Naive B cell (primary cell): ENCODE results near the gene NECTIN4. TPM values are rescaled to one million over a fixed set of nuclear protein-coding genes. Genes with fewer than 3 reads are reported as not detected.

Source experiments
- ATAC-seq, 2 donors: fragments of 150-1000 bp; cut with Tn5 transposase; 2 replicates each; pipeline ENCODE4 v1.10.0; 2021; ENCODE audit warnings: low read depth in 2 of 2, mild to moderate bottlenecking in 2 of 2, moderate library complexity in 2 of 2
- DNase-seq: peaks from one replicate; pipeline ENCODE4 v3.0.0; 2022
- H3K27ac Mint-ChIP-seq, 6 donors: one replicate each; pipeline ENCODE4 v1.8.0; 2020 to 2022; ENCODE audit warnings: mild to moderate bottlenecking in 6 of 6, mixed read lengths in 6 of 6, moderate library complexity in 5 of 6, inconsistent platforms in 2 of 6
- H3K27me3 Mint-ChIP-seq, 3 donors: one replicate each; pipeline ENCODE4 v1.8.0; 2021 to 2022; ENCODE audit warnings: mixed read lengths in 3 of 3, mild to moderate bottlenecking in 1 of 3
- H3K36me3 Mint-ChIP-seq, 2 donors: one replicate each; pipeline ENCODE4 v1.8.0; 2020 to 2022; ENCODE audit warnings: mixed read lengths in 2 of 2, inconsistent platforms in 1 of 2, mild to moderate bottlenecking in 1 of 2
- H3K4me1 Mint-ChIP-seq, 3 donors: one replicate each; pipeline ENCODE4 v1.8.0; 2020 to 2022; ENCODE audit warnings: mixed read lengths in 3 of 3, inconsistent platforms in 1 of 3, mild to moderate bottlenecking in 1 of 3, moderate library complexity in 1 of 3
- H3K4me3 Mint-ChIP-seq, 8 donors: one replicate each; pipeline ENCODE4 v1.8.0; 2020 to 2022; ENCODE audit warnings: mild to moderate bottlenecking in 8 of 8, mixed read lengths in 8 of 8, moderate library complexity in 8 of 8, inconsistent platforms in 2 of 8
- H3K9me3 Mint-ChIP-seq, 7 donors: one replicate each; pipeline ENCODE4 v1.8.0; 2020 to 2022; ENCODE audit warnings: mixed read lengths in 7 of 7, mild to moderate bottlenecking in 5 of 7, inconsistent platforms in 2 of 7, moderate library complexity in 1 of 7
- polyA plus RNA-seq, 6 donors: library from polyadenylated mRNA; unstranded; fragments of 300-500 nt; fragmentation: Illumina TruSeq; gene quantifications; one replicate each; pipeline ENCODE4 v1.2.3, GENCODE V29; 2021; ENCODE audit warnings: low read depth in 6 of 6

NECTIN4 gene
- polyA plus RNA-seq, 6 donors from 2014 or later = not detected

DNA sequence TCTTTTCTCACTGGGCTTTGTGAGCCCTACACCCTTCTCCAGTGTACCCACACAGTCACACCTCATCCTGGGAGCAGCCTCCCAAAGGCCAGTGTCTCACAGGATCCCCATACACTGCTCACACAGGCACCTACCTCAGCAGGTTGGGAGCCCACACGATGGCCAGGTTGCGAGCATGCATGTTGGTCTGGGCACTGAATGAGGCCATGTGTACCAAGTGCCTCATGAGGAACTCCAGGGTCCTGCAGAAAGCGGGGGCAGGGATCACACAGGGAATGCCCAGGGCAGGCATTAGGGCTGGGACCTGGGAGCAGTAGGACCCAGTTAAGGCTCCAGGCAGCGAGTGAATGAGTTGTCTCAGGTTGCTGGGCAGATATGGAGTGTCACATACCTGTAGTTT, 35.1 kb downstream of the NECTIN4 start:
- Mint-ChIP-seq H3K9me3 (no peaks in the 10 kb centered on the region), H3K36me3 (peaks cover 10 to 39% of the 10 kb centered on the region in 2 donors), H3K4me1 (peaks cover 27 to 32% (median 30%) of the 10 kb centered on the region in 3 donors), H3K27me3 (no peaks in the 10 kb centered on the region), H3K4me3 (no peak overlapping the region), H3K27ac (peak overlapping the region in 1 of 6 donors; percentile 79)
- DNase-seq (no peak), ATAC-seq (no peak)

DNA sequence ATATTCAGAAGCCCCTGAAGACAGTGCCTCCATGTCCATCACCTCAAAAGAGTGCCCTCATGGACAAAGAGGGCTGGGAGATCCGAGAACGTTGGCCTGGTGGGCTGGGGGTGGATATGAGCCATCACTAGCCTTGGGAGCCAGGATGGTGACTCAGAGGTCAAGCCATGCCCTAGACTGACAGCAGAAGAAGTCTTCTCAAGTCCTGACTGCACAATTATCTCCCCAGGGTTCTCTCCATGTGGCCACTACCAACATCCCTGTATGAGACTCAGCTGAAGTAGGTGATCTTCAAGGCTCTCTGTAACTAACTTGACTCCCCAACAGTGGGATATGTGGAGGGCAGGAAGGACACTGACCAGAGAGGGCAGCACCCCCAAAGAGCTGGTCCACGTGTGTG, 36.5 kb downstream of the NECTIN4 start:
- Mint-ChIP-seq H3K27me3 (no peaks in the 10 kb centered on the region), H3K27ac (peak overlapping the region in 5 of 6 donors; percentile 21 to 93 (median 72))

DNA sequence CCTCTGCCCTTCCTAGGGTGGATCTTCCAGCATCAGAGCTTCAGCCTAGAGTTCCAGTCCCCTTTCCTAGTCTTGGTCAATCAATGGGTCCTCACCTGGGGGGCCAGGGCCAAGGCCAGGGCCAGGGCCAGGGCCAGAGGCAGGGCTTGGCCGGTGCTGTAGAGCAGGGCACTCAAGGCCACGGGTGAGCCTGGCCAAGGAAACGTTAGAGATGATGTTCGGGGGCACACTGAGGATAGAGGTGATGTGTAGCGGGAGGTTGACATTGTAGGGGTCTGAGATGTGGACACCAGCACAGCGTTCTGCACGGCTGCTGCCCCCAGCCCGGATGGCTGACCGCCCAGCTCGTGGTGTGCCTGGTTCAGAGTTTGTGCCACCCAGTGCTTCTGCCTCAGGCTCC, 38.1 kb downstream of the NECTIN4 start:
- no peak for DNase-seq
- no peak for ATAC-seq
- Mint-ChIP-seq H3K36me3 (peaks cover 10 to 44% of the 10 kb centered on the region in 2 donors), H3K4me3 (peak overlapping the region in 1 of 8 donors; percentile 40), H3K4me1 (peaks cover 43 to 47% (median 44%) of the 10 kb centered on the region in 3 donors), H3K27ac (peak overlapping the region in 3 of 6 donors; percentile 53 to 87 (median 56)), H3K27me3 (no peaks in the 10 kb centered on the region), H3K9me3 (peaks cover 0 to 1% (median 0%) of the 10 kb centered on the region in 7 donors)

More for the DNA sequence above, 36.5 kb downstream of the NECTIN4 start:
- DNase-seq (no peak), ATAC-seq (no peak)
- Mint-ChIP-seq H3K9me3 (no peaks in the 10 kb centered on the region), H3K36me3 (peaks cover 10 to 52% of the 10 kb centered on the region in 2 donors), H3K4me3 (no peak overlapping the region), H3K4me1 (peaks cover 38 to 41% (median 40%) of the 10 kb centered on the region in 3 donors)

DNA sequence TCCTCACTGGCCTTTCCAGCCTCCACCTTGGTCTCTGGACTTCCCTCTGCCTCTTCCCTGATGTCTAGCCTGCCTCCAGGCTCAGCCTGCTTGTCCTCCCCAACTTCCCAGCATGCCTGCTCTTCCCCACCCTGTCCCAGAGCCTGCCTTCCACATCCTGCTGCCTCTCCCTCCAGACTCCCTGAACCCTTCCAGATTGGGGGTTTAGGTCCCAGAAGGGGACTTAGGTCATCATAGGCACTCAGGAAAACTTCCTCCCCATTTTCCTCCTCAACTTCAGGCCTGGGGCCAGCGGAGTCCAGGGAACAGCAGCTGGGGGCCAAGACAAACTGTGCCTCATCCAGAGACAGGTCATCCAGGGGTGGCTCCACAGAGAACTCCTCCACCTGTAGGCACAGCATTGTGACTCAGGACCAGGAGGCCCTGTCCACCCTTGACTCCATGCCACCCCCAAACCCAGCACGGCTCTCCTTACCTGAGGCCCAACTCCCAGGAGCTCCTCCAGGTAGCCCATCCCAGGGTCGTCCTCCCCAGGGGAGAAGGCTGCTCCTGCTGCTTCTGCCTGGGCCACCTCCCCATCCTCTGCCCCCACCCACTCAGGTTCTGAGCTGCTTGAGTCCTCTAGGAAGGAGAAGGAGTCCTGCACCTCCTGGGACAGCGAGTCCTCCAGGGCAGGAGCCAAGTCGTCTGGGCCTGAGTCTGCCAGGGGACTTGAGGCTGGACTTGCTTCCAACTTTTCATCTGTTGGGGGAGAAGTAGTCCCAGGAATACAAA, 40.2 kb downstream of the NECTIN4 start:
- H3K4me1 Mint-ChIP-seq = peaks cover 49 to 53% (median 53%) of the 10 kb centered on the region in 3 donors

DNA sequence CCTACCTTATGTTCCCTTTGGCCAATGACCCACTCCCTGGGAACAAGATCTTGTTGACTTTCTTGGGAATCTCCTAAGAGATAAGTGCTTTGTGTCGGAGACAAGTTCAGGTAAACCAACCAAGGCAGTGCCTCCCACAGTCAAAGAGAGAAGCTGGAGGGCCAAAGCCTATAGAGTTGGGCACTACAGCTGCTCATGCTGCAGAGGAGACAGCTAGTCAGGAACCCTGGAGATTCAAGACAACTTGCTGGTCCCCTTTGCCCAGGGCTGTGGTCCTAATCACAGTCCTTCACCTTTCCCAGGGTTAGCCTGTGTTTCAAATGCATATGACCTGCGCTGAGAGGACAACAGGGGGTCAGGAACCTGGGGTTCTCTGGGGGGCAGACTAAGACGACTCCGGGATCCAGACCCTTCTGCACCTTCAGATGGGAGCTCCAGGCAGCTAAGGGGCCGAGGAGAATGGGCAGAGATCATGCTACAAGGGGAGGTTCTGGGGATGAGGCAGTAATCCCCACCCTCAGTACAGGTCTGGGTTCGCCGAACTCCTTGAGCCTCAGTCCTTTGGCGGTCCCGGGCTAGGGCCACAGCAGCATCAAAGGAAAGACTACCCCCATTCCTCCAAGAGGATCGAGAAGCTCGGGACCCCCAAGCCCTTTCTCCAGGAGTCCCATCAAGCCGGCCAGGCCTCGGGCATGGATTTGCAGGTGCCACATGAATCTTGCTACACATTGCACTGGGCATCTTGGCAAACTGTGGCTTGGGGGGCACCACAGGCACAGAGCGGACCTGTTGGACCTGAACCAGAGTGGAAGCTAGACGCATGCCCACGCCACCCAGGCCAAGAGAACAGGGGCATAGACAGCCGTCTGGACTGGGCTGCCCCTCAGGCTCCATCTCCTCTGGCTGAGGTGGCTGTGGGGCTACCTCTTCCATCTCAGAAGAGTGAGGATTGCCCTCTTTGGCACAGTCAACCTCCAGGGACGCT, 41.6 kb downstream of the NECTIN4 start:
- Mint-ChIP-seq H3K27ac (peak overlapping the region; percentile 98 to 100 (median 99)), H3K9me3 (peaks cover 0 to 1% (median 0%) of the 10 kb centered on the region in 7 donors), H3K4me1 (peaks cover 50 to 56% (median 53%) of the 10 kb centered on the region in 3 donors), H3K4me3 (peak overlapping the region; percentile 16 to 100 (median 97)), H3K27me3 (no peaks in the 10 kb centered on the region), H3K36me3 (peaks cover 6 to 49% of the 10 kb centered on the region in 2 donors)
- ATAC-seq = no peak
- no peak for DNase-seq

More for the DNA sequence above, 40.2 kb downstream of the NECTIN4 start:
- H3K27ac Mint-ChIP-seq = peak overlapping the region in 5 of 6 donors; percentile 98 to 100 (median 99)
- peaks cover 10 to 55% of the 10 kb centered on the region in 2 donors for H3K36me3 Mint-ChIP-seq
- H3K9me3 Mint-ChIP-seq = peaks cover 0 to 1% (median 0%) of the 10 kb centered on the region in 7 donors
- DNase-seq (no peak), ATAC-seq (no peak)
- H3K27me3 Mint-ChIP-seq = no peaks in the 10 kb centered on the region
- H3K4me3 Mint-ChIP-seq = peak overlapping the region in 3 of 8 donors; percentile 7 to 97 (median 45)

DNA sequence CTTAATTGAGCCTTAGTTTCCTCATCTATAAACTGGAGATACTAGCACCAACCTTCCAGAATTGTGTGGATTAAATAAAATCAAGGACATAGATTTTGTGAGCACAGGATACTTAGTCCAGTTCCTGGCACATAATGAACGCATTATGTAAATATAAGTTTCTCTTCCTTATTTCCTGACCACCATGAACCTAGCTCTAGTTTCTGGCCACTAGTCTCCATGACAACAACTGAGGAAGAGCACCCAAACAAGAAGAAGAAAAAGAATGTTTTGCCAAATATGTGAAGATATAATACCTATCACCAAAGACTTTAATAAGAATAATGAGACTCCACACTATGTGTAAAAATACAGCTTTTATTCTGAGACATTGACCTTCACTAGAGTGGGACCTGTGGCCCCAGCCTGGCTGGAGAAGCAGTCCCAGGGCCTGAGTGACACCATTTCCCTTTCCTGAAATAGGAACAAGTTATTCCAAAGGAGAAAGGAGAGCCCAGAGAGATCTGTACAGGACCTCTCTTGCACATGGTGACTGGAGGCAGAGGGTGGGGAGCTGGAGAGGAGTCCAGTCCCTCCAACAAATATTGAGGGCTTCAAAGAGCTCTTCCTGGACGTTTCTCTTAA, 42.6 kb downstream of the NECTIN4 start:
- DNase-seq = peak; percentile 73

DNA sequence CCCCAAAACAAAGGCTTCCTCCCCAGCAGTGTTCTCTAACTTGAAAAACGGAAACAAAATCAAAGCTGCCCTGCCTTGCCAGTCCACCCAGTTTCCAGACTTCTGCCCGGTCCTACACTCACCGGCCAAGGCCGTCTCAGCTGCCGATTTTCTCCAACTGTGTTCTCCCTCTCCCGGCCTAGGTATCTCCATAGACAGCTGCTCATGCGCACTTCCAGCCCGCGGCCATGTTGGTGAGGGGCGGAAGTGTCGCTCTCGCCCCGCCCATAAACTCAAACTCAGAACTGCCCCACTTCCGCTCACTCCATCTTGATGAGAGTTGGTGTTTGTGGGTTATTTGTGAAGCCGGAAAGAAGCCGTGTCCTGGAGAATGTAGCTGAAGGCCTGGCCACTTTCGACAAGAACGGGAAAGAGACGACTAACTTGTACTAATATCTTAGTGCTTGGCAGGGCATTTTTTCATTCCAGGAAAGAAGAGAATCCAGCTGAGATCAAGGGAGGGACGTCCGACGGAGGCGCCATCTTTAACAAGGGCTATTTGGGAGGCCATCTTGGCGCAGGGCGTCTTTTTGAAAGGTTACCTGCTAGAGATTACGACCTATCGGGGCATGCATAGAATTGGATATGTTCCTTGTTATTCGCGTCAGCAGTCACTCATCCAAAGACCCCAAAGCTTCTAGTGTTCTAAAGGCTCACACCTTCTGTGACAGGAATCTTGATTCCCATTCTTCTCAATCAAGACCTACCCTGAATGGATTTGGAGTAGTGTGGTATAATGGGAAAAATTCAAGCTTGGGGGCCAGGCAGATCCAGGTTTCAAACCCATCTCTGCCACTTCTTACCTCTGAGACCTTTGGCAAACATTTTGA, 43.4 kb downstream of the NECTIN4 start, which contains the start of gene USF1:
Gene USF1, minus strand, starts transcription at position 242 of the 869 bp plus-strand sequence. CDS start 2,702 bp downstream, outside the sequence.
- peaks cover 0 to 1% (median 0%) of the 10 kb centered on the region in 7 donors for H3K9me3 Mint-ChIP-seq
- no peaks in the 10 kb centered on the region for H3K27me3 Mint-ChIP-seq
- DNase-seq = peak; percentile 95
- peaks cover 11 to 52% of the 10 kb centered on the region in 2 donors for H3K36me3 Mint-ChIP-seq
- peak; percentile 70 to 72 for ATAC-seq
- peak within 1 kb of the TSS; percentile 98 to 100 (median 100) for H3K27ac Mint-ChIP-seq
- H3K4me3 Mint-ChIP-seq = peak within 1 kb of the TSS; percentile 87 to 100 (median 97)
- H3K4me1 Mint-ChIP-seq = peaks cover 56 to 71% (median 65%) of the 10 kb centered on the region in 3 donors

More for the DNA sequence above, 42.6 kb downstream of the NECTIN4 start:
- ATAC-seq = peak; percentile 45 to 56
- peaks cover 8 to 49% of the 10 kb centered on the region in 2 donors for H3K36me3 Mint-ChIP-seq
- H3K27ac Mint-ChIP-seq = peak overlapping the region; percentile 98 to 100 (median 99)
- peaks cover 51 to 66% (median 58%) of the 10 kb centered on the region in 3 donors for H3K4me1 Mint-ChIP-seq
- no peaks in the 10 kb centered on the region for H3K27me3 Mint-ChIP-seq
- H3K9me3 Mint-ChIP-seq = peaks cover 0 to 1% (median 0%) of the 10 kb centered on the region in 7 donors
- peak overlapping the region; percentile 87 to 100 (median 97) for H3K4me3 Mint-ChIP-seq

DNA sequence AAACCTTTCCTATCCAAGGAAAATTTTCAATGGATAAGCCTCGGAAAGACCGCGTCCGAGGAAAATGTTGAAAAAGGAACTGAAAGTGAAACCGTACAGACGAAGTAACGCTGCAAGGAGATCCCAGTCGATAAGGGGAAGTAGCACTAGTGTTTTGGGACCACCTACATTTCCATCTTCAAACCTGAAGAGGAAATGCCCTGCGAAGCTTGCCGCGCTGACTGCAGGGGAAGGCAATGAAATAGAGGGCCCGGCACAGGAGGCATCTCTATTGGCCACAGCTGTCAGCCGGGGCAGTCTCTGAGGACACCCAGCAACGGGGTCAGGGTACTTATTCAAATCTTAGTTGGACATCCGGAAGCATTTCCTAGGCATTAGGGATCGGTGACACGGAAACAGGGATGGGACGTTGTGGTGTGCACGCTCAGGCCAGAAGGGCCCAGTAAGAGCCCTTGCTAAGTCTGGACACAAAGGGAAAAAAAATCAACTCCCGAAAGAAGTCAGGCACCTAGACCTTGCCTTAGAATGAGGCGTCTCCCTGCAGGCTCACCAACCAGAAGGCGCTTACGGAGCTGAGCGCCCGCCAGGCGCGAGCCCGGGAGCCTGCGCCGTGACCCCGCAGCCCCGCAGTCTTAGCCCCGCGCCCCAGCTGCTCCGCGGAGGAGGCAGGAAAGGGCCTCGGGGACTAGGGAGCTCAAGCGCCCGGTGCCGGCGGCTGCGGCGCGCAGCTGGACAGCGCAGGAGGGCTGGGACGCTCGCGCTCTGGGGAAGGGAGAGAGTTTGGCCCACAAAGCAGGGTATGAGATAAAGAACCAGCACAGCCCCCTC, 44.2 kb downstream of the NECTIN4 start:
- peaks cover 56 to 70% (median 65%) of the 10 kb centered on the region in 3 donors for H3K4me1 Mint-ChIP-seq
- H3K27me3 Mint-ChIP-seq = no peaks in the 10 kb centered on the region
- peak; percentile 65 to 67 for ATAC-seq
- peak overlapping the region; percentile 87 to 100 (median 97) for H3K4me3 Mint-ChIP-seq
- H3K27ac Mint-ChIP-seq = peak overlapping the region; percentile 98 to 100 (median 100)
- DNase-seq = peak; percentile 85
- H3K36me3 Mint-ChIP-seq = peaks cover 11 to 53% of the 10 kb centered on the region in 2 donors
- H3K9me3 Mint-ChIP-seq = peaks cover 0 to 1% (median 0%) of the 10 kb centered on the region in 7 donors

DNA sequence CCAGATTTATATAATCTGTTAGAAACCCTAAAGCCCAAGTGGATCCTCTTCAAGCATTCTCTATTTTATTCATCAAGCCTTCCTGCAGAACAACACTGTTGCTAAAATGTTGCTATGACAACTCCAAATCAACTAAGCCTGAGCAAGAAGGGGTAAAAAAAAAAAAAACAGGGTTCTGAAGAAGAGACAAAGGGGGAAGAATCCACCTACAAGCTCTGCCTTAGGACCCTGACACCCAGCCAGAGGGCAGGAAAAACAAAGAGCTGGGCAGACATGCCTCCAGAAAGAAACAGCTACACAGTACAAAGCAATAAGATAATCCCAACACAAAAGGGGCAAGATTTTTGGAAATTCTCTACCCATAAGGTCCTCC, 44.8 kb downstream of the NECTIN4 start:
- H3K4me1 Mint-ChIP-seq = peaks cover 61 to 76% (median 65%) of the 10 kb centered on the region in 3 donors
- no peak for DNase-seq
- no peaks in the 10 kb centered on the region for H3K27me3 Mint-ChIP-seq
- H3K4me3 Mint-ChIP-seq = peak overlapping the region; percentile 87 to 100 (median 97)
- peak; percentile 4 to 7 for ATAC-seq
- H3K27ac Mint-ChIP-seq = peak overlapping the region; percentile 97 to 100 (median 100)
- peaks cover 0 to 1% (median 0%) of the 10 kb centered on the region in 7 donors for H3K9me3 Mint-ChIP-seq
- peaks cover 11 to 54% of the 10 kb centered on the region in 2 donors for H3K36me3 Mint-ChIP-seq

DNA sequence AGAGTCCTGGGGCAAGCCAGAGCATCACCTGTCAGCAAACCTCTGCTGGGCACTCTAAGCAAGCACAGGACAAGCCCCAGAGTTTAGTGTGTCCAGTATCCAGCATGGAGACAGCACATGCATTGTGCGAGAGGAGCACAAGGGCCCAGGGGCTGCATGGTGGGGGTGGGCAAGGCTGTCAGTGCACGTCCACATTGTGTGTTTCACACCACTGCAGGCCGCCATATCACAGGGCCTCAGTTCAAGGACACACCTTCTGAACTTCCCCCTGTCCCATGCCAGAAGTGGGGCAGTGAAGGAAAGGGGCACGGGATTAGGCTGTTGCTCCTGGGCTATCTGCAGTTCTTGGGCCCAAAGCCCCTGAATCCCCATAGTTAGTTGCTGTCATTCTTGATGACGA, 49.8 kb downstream of the NECTIN4 start:
- Mint-ChIP-seq H3K27ac (peak overlapping the region in 5 of 6 donors; percentile 78 to 93 (median 90)), H3K9me3 (peaks cover 0 to 1% (median 0%) of the 10 kb centered on the region in 7 donors), H3K36me3 (peaks cover 5 to 23% of the 10 kb centered on the region in 2 donors), H3K27me3 (no peaks in the 10 kb centered on the region), H3K4me3 (peak overlapping the region; percentile 49 to 90 (median 68)), H3K4me1 (peaks cover 32 to 75% (median 47%) of the 10 kb centered on the region in 3 donors)
- no peak for ATAC-seq
- no peak for DNase-seq

DNA sequence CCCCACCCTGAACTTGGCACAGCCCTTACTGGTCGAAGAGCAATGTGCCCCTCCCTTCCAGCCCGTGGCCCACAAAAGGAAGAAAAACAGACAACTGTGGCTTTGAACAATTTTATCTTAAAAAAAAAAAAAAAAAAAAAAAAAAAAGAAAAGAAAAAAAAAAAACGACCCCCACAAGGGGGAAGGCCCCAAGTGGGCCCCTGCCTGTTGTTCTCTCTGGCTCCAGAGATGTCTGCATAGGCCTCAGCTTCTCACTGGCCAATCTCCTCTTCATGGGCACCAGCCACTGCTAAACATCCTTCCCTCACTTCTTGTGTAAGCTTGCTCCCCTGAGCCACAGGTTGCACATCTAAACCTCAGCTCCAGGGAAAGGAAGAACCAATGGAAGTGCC, 50.2 kb downstream of the NECTIN4 start:
- H3K4me1 Mint-ChIP-seq = peaks cover 28 to 73% (median 43%) of the 10 kb centered on the region in 3 donors
- DNase-seq (no peak), ATAC-seq (no peak)
- peak overlapping the region; percentile 65 to 98 (median 96) for H3K27ac Mint-ChIP-seq
- H3K36me3 Mint-ChIP-seq = peaks cover 5 to 23% of the 10 kb centered on the region in 2 donors
- peaks cover 0 to 1% (median 0%) of the 10 kb centered on the region in 7 donors for H3K9me3 Mint-ChIP-seq
- H3K4me3 Mint-ChIP-seq = peak overlapping the region; percentile 87 to 95 (median 94)
- no peaks in the 10 kb centered on the region for H3K27me3 Mint-ChIP-seq
